Endometrial microvascular endothelial cells (primary cell): ENCODE results near the gene FBXW5. TPM values are rescaled to one million over a fixed set of nuclear protein-coding genes. Genes with fewer than 3 reads are reported as not detected.

Source experiments
- in situ Hi-C: cut with HindIII; loops from 2 replicates; pipeline ENCODE4 v1.10.0; 2017; ENCODE audit warnings: low sequenced_read_pairs, low pct_unique_long_range_greater_than_20kb; ENCODE audit errors: inconsistent ontology term
- total RNA-seq: library from RNA; depleted of rRNA; stranded (reverse); fragments of >200 nt; gene quantifications from one replicate; pipeline ENCODE4 v1.2.3, GENCODE V29; 2015; ENCODE audit errors: inconsistent ontology term

The FBXW5 gene
- total RNA-seq, 1 donor from 2014 or later: 212 TPM

GRCh38 chr9:136952321-136952850, 7.8 kb upstream of the FBXW5 start:
- in situ Hi-C loops: no loop called here

GRCh38 chr9:136951541-136952320, 7.2 kb upstream of the FBXW5 start, which contains the start of gene LCN12:
LCN12 (plus strand) TSS chr9:136952273; CDS start chr9:136952328, 55 bp downstream.
- in situ Hi-C loops: no loop called here

DNA sequence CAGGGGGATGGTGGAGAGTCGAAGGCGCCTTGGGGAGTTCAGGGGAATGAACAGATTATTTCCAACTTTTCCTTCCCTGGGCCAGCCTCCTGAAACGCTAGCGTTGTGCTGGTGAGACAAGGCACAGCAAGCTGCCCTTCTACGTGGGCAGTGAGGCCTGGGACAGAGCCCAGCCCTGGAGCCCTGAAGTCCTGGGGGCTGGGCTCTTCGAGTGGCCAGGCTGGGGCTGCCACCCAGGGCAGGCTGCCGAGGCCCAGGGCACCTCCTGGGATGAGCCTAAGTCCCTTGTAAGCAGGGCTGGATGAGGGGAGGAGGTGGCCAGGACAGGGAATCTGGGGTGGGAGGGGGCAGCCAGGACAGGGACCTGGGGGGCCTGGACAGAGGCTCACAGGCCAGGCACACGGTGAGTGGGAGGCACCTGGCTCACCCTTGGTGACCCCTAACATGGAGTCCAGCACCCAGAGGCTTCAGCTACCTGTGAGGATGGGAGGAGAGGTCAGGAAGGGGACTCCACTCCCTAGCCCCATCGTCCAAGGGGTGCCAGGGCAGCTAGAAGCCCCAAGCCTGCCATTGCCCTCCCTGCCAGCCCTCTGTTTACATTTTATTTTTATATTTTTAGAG, 6.2 kb upstream of the FBXW5 start:
- in situ Hi-C loops: no loop called here

DNA sequence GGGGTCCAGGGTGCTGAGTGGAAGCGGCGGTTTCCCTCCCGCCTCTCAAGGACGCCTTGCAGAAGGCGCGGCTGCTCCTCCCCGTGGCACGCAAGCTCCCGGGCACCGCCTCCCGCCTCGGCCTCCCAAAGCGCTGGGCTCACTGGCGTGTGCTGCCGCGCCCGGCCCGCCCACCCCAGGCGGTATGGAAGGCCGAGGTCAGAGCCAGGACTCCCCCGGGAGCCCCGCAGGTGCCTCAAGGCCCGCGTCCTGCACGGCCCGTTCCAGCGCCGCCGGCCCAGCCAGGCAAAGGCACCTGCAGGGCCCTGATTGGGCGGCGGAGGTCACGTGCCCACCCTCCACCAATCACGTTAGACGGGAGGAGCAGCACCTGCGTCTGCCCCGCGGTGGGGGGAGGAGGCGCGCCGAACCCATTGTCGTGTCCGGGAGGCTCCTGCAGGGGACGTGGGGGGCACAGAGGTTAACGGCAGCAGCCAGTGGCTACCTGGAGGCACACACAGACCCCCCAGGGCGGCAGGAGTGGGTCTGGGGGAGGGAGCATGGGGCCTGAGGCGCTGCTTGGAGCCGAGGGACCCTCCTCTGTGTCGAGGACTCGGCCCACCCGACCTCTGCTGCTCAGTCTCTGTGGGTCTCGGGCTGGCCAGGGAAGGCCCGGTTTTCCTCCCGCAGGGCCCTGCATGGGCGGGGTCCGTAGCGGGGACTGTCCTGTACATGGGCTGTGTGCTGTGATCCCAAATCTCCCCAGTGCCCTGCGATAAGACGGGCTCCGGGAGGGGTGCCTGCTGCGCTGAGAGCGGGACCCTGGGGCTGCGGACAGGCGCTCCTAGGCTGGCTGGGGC, 5.5 kb upstream of the FBXW5 start:
- in situ Hi-C loops: loop anchor here (25.0 kb wide), 1 partner anchor 212 kb away; the partner anchor contains the start of genes LRRC26 and TMEM210

GRCh38 chr9:136949239-136949816, 4.8 kb upstream of the FBXW5 start:
- in situ Hi-C loops: loop anchor here (25.0 kb wide), 1 partner anchor 213 kb away; the partner anchor contains the start of genes LRRC26 and TMEM210

GRCh38 chr9:136947955-136948510, 3.5 kb upstream of the FBXW5 start:
- in situ Hi-C loops: loop anchor here (25.0 kb wide), 1 partner anchor 214 kb away; the partner anchor contains the start of genes LRRC26 and TMEM210

- in situ Hi-C loops: loop anchor here (25.0 kb wide), 1 partner anchor 215 kb away; the partner anchor contains the start of genes LRRC26 and TMEM210
These were observed 2.7 kb upstream of the FBXW5 start for GRCh38 chr9:136947028-136947891.

GRCh38 chr9:136946228-136947027, 1.9 kb upstream of the FBXW5 start:
- in situ Hi-C loops: loop anchor here (25.0 kb wide), 1 partner anchor 216 kb away; the partner anchor contains the start of genes LRRC26 and TMEM210

GRCh38 chr9:136945333-136946227, 1.0 kb upstream of the FBXW5 start:
- in situ Hi-C loops: loop anchor here (25.0 kb wide), 1 partner anchor 217 kb away; the partner anchor contains the start of genes LRRC26 and TMEM210

GRCh38 chr9:136944212-136944518, 373 bp downstream of the FBXW5 start:
- in situ Hi-C loops: loop anchor here (25.0 kb wide), 1 partner anchor 218 kb away; the partner anchor contains the start of genes LRRC26 and TMEM210

- in situ Hi-C loops: loop anchor here (25.0 kb wide), 1 partner anchor 219 kb away; the partner anchor contains the start of genes LRRC26 and TMEM210
These were observed 987 bp downstream of the FBXW5 start for GRCh38 chr9:136943291-136944211.

- in situ Hi-C loops: loop anchor here (25.0 kb wide), 1 partner anchor 219 kb away; the partner anchor contains the start of genes LRRC26 and TMEM210
These were observed 1.7 kb downstream of the FBXW5 start for GRCh38 chr9:136942881-136943230.

GRCh38 chr9:136942112-136942880, 2.2 kb downstream of the FBXW5 start:
- in situ Hi-C loops: loop anchor here (25.0 kb wide), 1 partner anchor 220 kb away; the partner anchor contains the start of genes LRRC26 and TMEM210
